GM13977 (cell line): Measurements from ENCODE around the gene GDF9.
"Not testable (repeated sequence)": the region's sequence is repeated elsewhere in the genome, so short reads cannot be mapped to it uniquely, and the experiment has no call there.

Experiments used
- DNase-seq: peaks from one replicate; pipeline ENCODE4 v3.0.0; 2012; ENCODE audit warnings: low spot score
- in situ Hi-C: fragments of 300-500 bp; cut with MboI; formaldehyde crosslinking; loops from one replicate; pipeline ENCODE4 v1.12.0; 2022; ENCODE audit warnings: low sequenced_read_pairs, low pct_unique_long_range_greater_than_20kb, mixed read lengths, inconsistent platforms; ENCODE audit not compliant: unreplicated experiment
- TF ChIP-seq, protein P1 (sequence below): IDR thresholded peaks from 2 replicates; pipeline ENCODE4 v1.5.1; 2012; ENCODE audit warnings: mild to moderate bottlenecking, control low read depth; ENCODE audit not compliant: insufficient read depth; ENCODE audit errors: extremely low read depth, missing control alignments

Gene GDF9

DNA sequence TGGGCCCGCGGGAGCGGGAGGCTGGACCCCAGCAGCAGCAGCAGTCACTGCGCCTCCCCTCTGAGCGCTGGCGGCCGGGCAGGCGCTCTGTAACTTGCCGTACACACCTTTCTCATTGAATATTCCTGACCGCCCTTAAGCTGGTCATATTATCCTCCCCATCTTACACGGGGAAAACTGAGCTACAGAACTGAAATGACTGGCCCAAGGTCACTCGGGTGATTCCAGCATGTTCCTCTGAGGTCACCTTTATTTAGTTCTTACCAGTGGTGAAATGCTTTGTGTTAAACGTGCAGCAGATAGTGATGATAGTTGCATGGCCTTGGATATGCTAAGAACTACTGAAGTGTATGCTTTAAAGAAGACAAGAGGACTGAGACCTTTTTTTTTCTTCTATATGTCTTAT is 780 bp upstream of the GDF9 start:
- in situ Hi-C loops = no loop called here
- TF ChIP-seq, protein P1, sequence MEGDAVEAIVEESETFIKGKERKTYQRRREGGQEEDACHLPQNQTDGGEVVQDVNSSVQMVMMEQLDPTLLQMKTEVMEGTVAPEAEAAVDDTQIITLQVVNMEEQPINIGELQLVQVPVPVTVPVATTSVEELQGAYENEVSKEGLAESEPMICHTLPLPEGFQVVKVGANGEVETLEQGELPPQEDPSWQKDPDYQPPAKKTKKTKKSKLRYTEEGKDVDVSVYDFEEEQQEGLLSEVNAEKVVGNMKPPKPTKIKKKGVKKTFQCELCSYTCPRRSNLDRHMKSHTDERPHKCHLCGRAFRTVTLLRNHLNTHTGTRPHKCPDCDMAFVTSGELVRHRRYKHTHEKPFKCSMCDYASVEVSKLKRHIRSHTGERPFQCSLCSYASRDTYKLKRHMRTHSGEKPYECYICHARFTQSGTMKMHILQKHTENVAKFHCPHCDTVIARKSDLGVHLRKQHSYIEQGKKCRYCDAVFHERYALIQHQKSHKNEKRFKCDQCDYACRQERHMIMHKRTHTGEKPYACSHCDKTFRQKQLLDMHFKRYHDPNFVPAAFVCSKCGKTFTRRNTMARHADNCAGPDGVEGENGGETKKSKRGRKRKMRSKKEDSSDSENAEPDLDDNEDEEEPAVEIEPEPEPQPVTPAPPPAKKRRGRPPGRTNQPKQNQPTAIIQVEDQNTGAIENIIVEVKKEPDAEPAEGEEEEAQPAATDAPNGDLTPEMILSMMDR = no peak
- DNase-seq = no peak

GRCh38 chr5:132865668-132866341 is 464 bp downstream of the GDF9 start:
- in situ Hi-C loops = no loop called here
- DNase-seq = no peak
- TF ChIP-seq, protein P1 = no peak

- in situ Hi-C loops = no loop called here
- no peak for DNase-seq
- TF ChIP-seq, protein P1 = no peak
Measured at GRCh38 chr5:132860742-132861141, 5.5 kb downstream of the GDF9 start.

GRCh38 chr5:132859889-132860437 is 6.3 kb downstream of the GDF9 start:
- in situ Hi-C loops = no loop called here
- DNase-seq = no peak
- TF ChIP-seq, protein P1 = no peak

- DNase-seq = no peak
- in situ Hi-C loops = no loop called here
- TF ChIP-seq, protein P1 = no peak
Measured at GRCh38 chr5:132856011-132856410, 10.3 kb downstream of the GDF9 start.

DNA sequence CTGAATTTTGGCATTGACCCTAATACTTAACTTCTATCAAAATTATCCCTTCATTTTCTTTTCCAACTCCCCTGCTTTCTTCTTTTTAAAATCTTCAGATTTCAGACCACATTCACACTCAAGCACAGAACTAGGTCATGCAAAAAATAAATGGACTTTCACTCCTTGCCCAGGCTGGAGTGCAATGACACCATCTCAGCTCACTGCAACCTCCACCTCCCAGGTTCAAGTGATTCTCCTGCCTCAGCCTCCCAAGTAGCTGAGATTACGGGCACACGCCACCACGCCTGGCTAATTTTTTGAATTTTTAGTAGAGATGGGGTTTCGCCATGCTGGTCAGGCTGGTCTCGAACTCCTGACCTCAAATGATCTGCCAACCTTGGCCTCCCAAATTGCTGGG is 11.3 kb downstream of the GDF9 start:
- DNase-seq, in situ Hi-C loops: not testable (repeated sequence)

DNA sequence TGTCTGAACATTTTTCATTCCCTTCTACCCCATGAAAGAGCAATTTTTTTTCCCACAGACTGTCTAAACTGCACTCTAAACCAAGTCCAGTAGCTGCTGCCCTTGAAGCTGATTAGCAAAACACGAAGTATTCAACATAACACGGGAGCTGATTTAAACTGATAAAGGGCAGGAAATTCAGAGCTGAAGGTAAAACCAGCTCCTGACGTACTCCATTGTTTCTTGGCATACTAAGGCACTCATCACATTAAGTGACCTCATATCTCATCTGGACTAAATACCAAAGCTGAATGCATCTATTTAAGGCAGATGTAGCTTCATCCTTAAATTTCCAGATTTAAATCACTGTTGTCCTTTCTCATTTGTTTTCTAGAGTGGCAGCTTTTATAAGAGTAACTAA is 12.0 kb downstream of the GDF9 start:
- TF ChIP-seq, protein P1 = no peak
- no peak for DNase-seq
- in situ Hi-C loops = no loop called here
